H1 (cell line): ENCODE data around the gene ADCY3. TPM values are rescaled to one million over a fixed set of nuclear protein-coding genes. Genes with fewer than 3 reads are reported as not detected.
A peak's percentile ranks its signal among the peaks of the same experiment; 100 is the strongest.

Experiments
- CTCF ChIA-PET: fragments of 300-600 bp; sonication (Branson Sonifier 250); formaldehyde crosslinking; loops from one replicate; lab custom pipeline; 2021; ENCODE audit not compliant: partially characterized antibody; lab: Charles Lee
- POLR2A ChIA-PET: fragments of 300-600 bp; sonication (Branson Sonifier 250); formaldehyde crosslinking; loops from one replicate; lab custom pipeline; 2021; ENCODE audit warnings: inconsistent platforms; ENCODE audit not compliant: partially characterized antibody; lab: Charles Lee
- DNase-seq, 2 experiments: peaks; one replicate each; pipeline versions ENCODE4 v3.0.0 to v3.0.0-alpha.2; 2010 to 2022; ENCODE audit warnings: low spot score in 2 of 2, low read depth in 1 of 2, mixed read lengths in 1 of 2
- FAIRE-seq: peaks from 2 replicates; lab custom pipeline; 2011; peaks lifted over from hg19 to GRCh38; lab: Jason Lieb, UNC
- H2AFZ ChIP-seq: 2 replicates; pipeline ENCODE4 v1.8.1; 2012; ENCODE audit warnings: low read length, inconsistent platforms
- H2AK5ac ChIP-seq: 2 replicates; pipeline ENCODE4 v1.6.1; 2013; ENCODE audit warnings: low read depth, low read length
- H2BK120ac ChIP-seq: replicated peaks from 2 replicates; pipeline ENCODE3; 2013; ENCODE audit warnings: low read depth, low read length, inconsistent platforms
- H2BK12ac ChIP-seq: 2 replicates; pipeline ENCODE4 v1.6.1; 2013; ENCODE audit warnings: low read depth, low read length
- H2BK15ac ChIP-seq: 2 replicates; pipeline ENCODE4 v1.6.1; 2013; ENCODE audit warnings: low read length
- H2BK20ac ChIP-seq: 2 replicates; pipeline ENCODE4 v1.6.1; 2013; ENCODE audit warnings: low read length
- H2BK5ac ChIP-seq: 2 replicates; pipeline ENCODE4 v1.6.1; 2013; ENCODE audit warnings: low read depth, low read length
- H3K14ac ChIP-seq: 2 replicates; pipeline ENCODE4 v1.6.1; 2013; ENCODE audit warnings: inconsistent platforms; ENCODE audit not compliant: insufficient read length
- H3K18ac ChIP-seq: 2 replicates; pipeline ENCODE4 v1.6.1; 2013; ENCODE audit warnings: low read length; ENCODE audit errors: extremely low read depth
- H3K23ac ChIP-seq: 2 replicates; pipeline ENCODE4 v1.6.1; 2013; ENCODE audit warnings: inconsistent platforms; ENCODE audit not compliant: insufficient read length
- H3K23me2 ChIP-seq: 2 replicates; pipeline ENCODE4 v1.6.1; 2013; ENCODE audit warnings: low read depth, low read length
- H3K27ac ChIP-seq: 2 replicates; pipeline ENCODE4 v1.6.1; 2011; ENCODE audit warnings: low read depth, low read length, inconsistent platforms
- H3K27me3 ChIP-seq, 4 experiments: replicated peaks in 1 of 4; 1 replicate in 1 of 4; 2 replicates in 3 of 4; pipeline versions ENCODE4 v1.6.1 to v1.8.1; 2011 to 2013; ENCODE audit warnings: low read length in 3 of 4, mild to moderate bottlenecking in 3 of 4, inconsistent platforms in 2 of 4, mixed read lengths in 2 of 4, moderate library complexity in 1 of 4; ENCODE audit not compliant: control insufficient read depth in 3 of 4, insufficient read depth in 3 of 4; ENCODE audit errors: extremely low read depth in 1 of 4
- H3K36me3 ChIP-seq, 4 experiments: 2 replicates each; pipeline versions ENCODE4 v1.6.1 to v1.8.1; 2011 to 2013; ENCODE audit warnings: mild to moderate bottlenecking in 4 of 4, low read length in 3 of 4, moderate library complexity in 2 of 4, control low read depth in 1 of 4, inconsistent platforms in 1 of 4; ENCODE audit not compliant: insufficient read depth in 4 of 4, control insufficient read depth in 2 of 4
- H3K4ac ChIP-seq: replicated peaks from 2 replicates; pipeline ENCODE3; 2013; ENCODE audit warnings: low read length, low read depth, mixed read lengths, inconsistent platforms; ENCODE audit not compliant: insufficient read length
- H3K4me1 ChIP-seq, 4 experiments: replicated peaks in 1 of 4; 1 replicate in 1 of 4; 2 replicates in 3 of 4; pipeline versions ENCODE4 v1.6.1 to v1.8.1; 2011 to 2013; ENCODE audit warnings: low read length in 3 of 4, inconsistent platforms in 2 of 4, mixed read lengths in 1 of 4; ENCODE audit not compliant: insufficient read depth in 4 of 4, control insufficient read depth in 3 of 4
- H3K4me2 ChIP-seq, 2 experiments: 2 replicates each; pipeline versions ENCODE4 v1.6.1 to v1.8.1; 2011 to 2013; ENCODE audit warnings: low read depth in 2 of 2, low read length in 2 of 2, control low read depth in 1 of 2, inconsistent platforms in 1 of 2, mild to moderate bottlenecking in 1 of 2; ENCODE audit not compliant: insufficient read depth in 1 of 2
- H3K4me3 ChIP-seq, 4 experiments: fragments of 200-600, 300-600 bp in 1 of 4; sonication (generic), shearing (Covaris generic), sonication (Bioruptor Twin) in 1 of 4; 2 replicates each; pipeline versions ENCODE4 v1.5.1 to v1.8.1; 2011 to 2016; ENCODE audit warnings: low read length in 4 of 4, low read depth in 3 of 4, control low read depth in 2 of 4, inconsistent platforms in 2 of 4, mild to moderate bottlenecking in 2 of 4, mixed read lengths in 1 of 4, moderate library complexity in 1 of 4; ENCODE audit not compliant: insufficient read depth in 2 of 4; ENCODE audit errors: extremely low read depth in 1 of 4
- H3K56ac ChIP-seq: replicated peaks from 2 replicates; pipeline ENCODE3; 2013; ENCODE audit warnings: low read depth, mild to moderate bottlenecking, mixed read lengths, low read length, inconsistent platforms; ENCODE audit not compliant: insufficient read length
- H3K79me1 ChIP-seq: 2 replicates; pipeline ENCODE4 v1.6.1; 2013; ENCODE audit warnings: low read depth, low read length, control low read depth
- H3K79me2 ChIP-seq, 2 experiments: 2 replicates each; pipeline versions ENCODE4 v1.6.1 to v1.8.1; 2012 to 2013; ENCODE audit warnings: low read length in 2 of 2, mild to moderate bottlenecking in 2 of 2, inconsistent platforms in 1 of 2; ENCODE audit not compliant: insufficient read depth in 2 of 2, control insufficient read depth in 1 of 2
- H3K9ac ChIP-seq, 4 experiments: replicated peaks in 1 of 4; 1 replicate in 1 of 4; 2 replicates in 3 of 4; pipeline versions ENCODE4 v1.6.1 to v1.8.1; 2011 to 2013; ENCODE audit warnings: low read depth in 3 of 4, low read length in 3 of 4, control low read depth in 2 of 4, mild to moderate bottlenecking in 2 of 4, moderate library complexity in 2 of 4, inconsistent platforms in 1 of 4; ENCODE audit errors: extremely low read depth in 1 of 4
- H3K9me3 ChIP-seq, 2 experiments: 2 replicates each; pipeline versions ENCODE4 v1.6.1 to v1.8.1; 2012 to 2013; ENCODE audit warnings: mild to moderate bottlenecking in 2 of 2, moderate library complexity in 2 of 2, control low read depth in 1 of 2, inconsistent platforms in 1 of 2, low read depth in 1 of 2, low read length in 1 of 2, mixed read lengths in 1 of 2; ENCODE audit not compliant: insufficient read depth in 2 of 2
- H4K20me1 ChIP-seq, 2 experiments: replicated peaks in 1 of 2; 2 replicates each; pipeline versions ENCODE3 to v1.8.1; 2011 to 2013; ENCODE audit warnings: inconsistent platforms in 2 of 2, low read length in 2 of 2, mild to moderate bottlenecking in 1 of 2; ENCODE audit not compliant: insufficient read depth in 2 of 2, control insufficient read depth in 1 of 2
- H4K5ac ChIP-seq: 2 replicates; pipeline ENCODE4 v1.6.1; 2013; ENCODE audit warnings: low read length, low read depth, mixed read lengths, inconsistent platforms; ENCODE audit not compliant: insufficient read length
- H4K8ac ChIP-seq: 2 replicates; pipeline ENCODE4 v1.8.0; 2013; ENCODE audit warnings: mild to moderate bottlenecking, moderate library complexity, low read length, inconsistent platforms; ENCODE audit not compliant: insufficient read depth; ENCODE audit errors: extremely low read depth
- H4K91ac ChIP-seq: replicated peaks from 2 replicates; pipeline ENCODE3; 2013; ENCODE audit warnings: low read length, mixed read lengths, inconsistent platforms; ENCODE audit not compliant: insufficient read length
- CBX8 ChIP-seq: fragments of 300-800, 300-1000 bp; sonication (generic); IDR thresholded peaks from 2 replicates; pipeline ENCODE4 v1.7.1; 2016; ENCODE audit warnings: low read depth, low read length, borderline replicate concordance
- GABPA ChIP-seq: IDR thresholded peaks from 2 replicates; pipeline ENCODE4 v1.6.1; 2011; ENCODE audit warnings: mild to moderate bottlenecking, low read length, moderate library complexity, borderline replicate concordance; ENCODE audit not compliant: insufficient read depth
- POU5F1 ChIP-seq: IDR thresholded peaks from 2 replicates; pipeline ENCODE4 v1.6.1; 2011; ENCODE audit warnings: low read depth, mild to moderate bottlenecking, low read length, moderate library complexity
- SP1 ChIP-seq: IDR thresholded peaks from 2 replicates; pipeline ENCODE4 v1.6.1; 2011; ENCODE audit warnings: low read depth, low read length
- SP4 ChIP-seq: IDR thresholded peaks from 2 replicates; pipeline ENCODE4 v1.6.1; 2012; ENCODE audit warnings: low read length, inconsistent platforms
- TAF7 ChIP-seq: optimal IDR thresholded peaks from 2 replicates; pipeline ENCODE3; 2011; ENCODE audit warnings: low read depth, mild to moderate bottlenecking, inconsistent platforms, low read length, moderate library complexity, borderline replicate concordance
- WGBS, 2 experiments: shearing (Covaris generic) in 1 of 2; methylation state at CpG; one replicate each; pipeline versions ENCODE4 v1.1.6 to v1.1.7; 2013 to 2015; ENCODE audit warnings: low lambda C conversion rate in 2 of 2, mixed read lengths in 2 of 2, inconsistent platforms in 1 of 2, low coverage in 1 of 2, missing lambda C conversion rate in 1 of 2; ENCODE audit not compliant: insufficient replicate concordance in 2 of 2, insufficient coverage in 1 of 2, insufficient read length in 1 of 2; ENCODE audit errors: extremely low coverage in 1 of 2, missing lambda C conversion rate in 1 of 2; 5-methylcytosine and 5-hydroxymethylcytosine counted together
- polyA plus RNA-seq, 7 experiments: library from polyadenylated mRNA; depleted of rRNA in 3 of 7; stranded (reverse) in 5 of 7; unstranded in 2 of 7; fragments of >200 nt in 5 of 7; fragments of 200-250 nt in 2 of 7; gene quantifications; 1 replicate in 5 of 7; 2 replicates in 1 of 7; 4 replicates in 1 of 7; pipeline versions ENCODE4 v1.2.1 to v1.2.3, GENCODE V29; 2011 to 2013; ENCODE audit warnings: missing spikeins in 2 of 7, mixed read lengths in 2 of 7
- total RNA-seq: library from RNA; stranded (reverse); fragmentation: NEBNext Ultra II Directional; extraction: Animal tissue kit (Norgen Biotek cat#: 25700); gene quantifications from 2 replicates; pipeline ENCODE4 v1.2.1, GENCODE V29; 2021
- TF ChIP-seq, protein P1 (sequence below): IDR thresholded peaks from 2 replicates; pipeline ENCODE4 v1.6.1; 2012; ENCODE audit warnings: inconsistent platforms
- TF ChIP-seq, protein P2 (sequence below): IDR thresholded peaks from 2 replicates; pipeline ENCODE4 v1.6.1; 2012; ENCODE audit warnings: low read length, inconsistent platforms

Gene ADCY3
- total and polyA plus RNA-seq, 2 of the 8 experiments (the other 6 are each of a cell fraction or from before 2014, with no cell fraction given) = 45.1 to 52.9 TPM

DNA sequence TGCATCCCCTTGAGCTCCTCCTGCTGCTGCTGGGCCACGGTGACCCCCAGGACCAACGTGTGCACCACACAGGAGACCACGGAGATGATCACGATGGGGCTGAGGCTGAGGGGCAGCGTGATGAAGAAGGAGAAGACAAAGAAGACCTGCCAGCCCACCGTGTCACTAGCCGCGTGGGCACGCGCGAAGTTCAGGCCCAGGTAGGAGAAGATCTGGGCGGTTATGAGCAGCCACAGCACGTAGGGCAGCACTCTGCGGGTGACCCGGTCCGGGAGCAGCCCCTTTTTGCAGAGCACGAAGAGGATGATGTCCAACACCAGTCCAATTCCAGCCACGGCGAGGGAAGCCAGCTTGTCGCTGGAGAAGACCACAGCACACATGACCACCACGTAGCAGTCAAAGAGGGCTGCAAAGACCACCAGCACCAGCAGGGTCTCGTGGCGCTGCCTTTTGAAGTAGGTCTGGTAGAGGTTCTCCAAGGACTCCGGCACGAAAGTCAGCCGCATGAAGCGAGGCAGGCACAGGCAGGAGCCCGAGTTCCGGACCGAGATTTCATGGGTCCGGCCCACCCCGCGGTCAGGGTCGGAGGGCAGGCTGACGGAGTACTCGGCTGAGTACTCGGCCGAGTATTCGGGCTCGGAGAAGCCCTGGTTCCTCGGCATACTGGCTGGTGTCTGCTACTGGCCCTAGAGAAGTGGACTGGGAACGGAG is 1.6 kb downstream of the ADCY3 start:
- H3K9ac ChIP-seq = no peak overlapping the region
- H3K4me1 ChIP-seq = peaks cover 0 to 13% (median 3%) of the 10 kb centered on the region in 4 experiments; a peak in 5 of 7 replicates
- H3K4me2 ChIP-seq = peak overlapping the region; percentile 72 to 78; a peak in 3 of 4 replicates
- H2BK120ac ChIP-seq = no peak overlapping the region
- no peak overlapping the region for H4K8ac ChIP-seq
- POLR2A ChIA-PET = interaction anchor here (1.2 kb wide), 1 partner anchor 8 kb away, joined by 3 read pairs; no protein-coding TSS in a partner anchor
- peaks cover 3% of the 10 kb centered on the region; the same call in 1 of the 2 replicates for H3K23me2 ChIP-seq
- no peaks in the 10 kb centered on the region for H3K9me3 ChIP-seq
- H3K18ac ChIP-seq = no peak overlapping the region
- peaks cover 7% of the 10 kb centered on the region for H3K79me1 ChIP-seq
- H3K36me3 ChIP-seq = no peaks in the 10 kb centered on the region
- H3K27ac ChIP-seq = no peak overlapping the region
- peaks cover 0 to 18% of the 10 kb centered on the region in 2 experiments for H4K20me1 ChIP-seq
- peak overlapping the region; percentile 72; the same call in 1 of the 2 replicates for H2BK15ac ChIP-seq
- no peak overlapping the region for H3K23ac ChIP-seq
- peak overlapping the region in 1 of 4 experiments; percentile 76; a peak in 2 of 8 replicates for H3K4me3 ChIP-seq
- DNase-seq (no peak), FAIRE-seq (no peak)
- TF ChIP-seq CBX8 (no peak), GABPA (no peak), TAF7 (no peak), SP4 (no peak), POU5F1 (no peak), SP1 (no peak)
- TF ChIP-seq, protein P1, sequence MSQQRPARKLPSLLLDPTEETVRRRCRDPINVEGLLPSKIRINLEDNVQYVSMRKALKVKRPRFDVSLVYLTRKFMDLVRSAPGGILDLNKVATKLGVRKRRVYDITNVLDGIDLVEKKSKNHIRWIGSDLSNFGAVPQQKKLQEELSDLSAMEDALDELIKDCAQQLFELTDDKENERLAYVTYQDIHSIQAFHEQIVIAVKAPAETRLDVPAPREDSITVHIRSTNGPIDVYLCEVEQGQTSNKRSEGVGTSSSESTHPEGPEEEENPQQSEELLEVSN = no peak
- TF ChIP-seq, protein P2, sequence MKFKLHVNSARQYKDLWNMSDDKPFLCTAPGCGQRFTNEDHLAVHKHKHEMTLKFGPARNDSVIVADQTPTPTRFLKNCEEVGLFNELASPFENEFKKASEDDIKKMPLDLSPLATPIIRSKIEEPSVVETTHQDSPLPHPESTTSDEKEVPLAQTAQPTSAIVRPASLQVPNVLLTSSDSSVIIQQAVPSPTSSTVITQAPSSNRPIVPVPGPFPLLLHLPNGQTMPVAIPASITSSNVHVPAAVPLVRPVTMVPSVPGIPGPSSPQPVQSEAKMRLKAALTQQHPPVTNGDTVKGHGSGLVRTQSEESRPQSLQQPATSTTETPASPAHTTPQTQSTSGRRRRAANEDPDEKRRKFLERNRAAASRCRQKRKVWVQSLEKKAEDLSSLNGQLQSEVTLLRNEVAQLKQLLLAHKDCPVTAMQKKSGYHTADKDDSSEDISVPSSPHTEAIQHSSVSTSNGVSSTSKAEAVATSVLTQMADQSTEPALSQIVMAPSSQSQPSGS = no peak
- 0 out of 2 replicates have a peak overlapping the region, but pooled peaks have one; percentile 16 for H2BK5ac ChIP-seq
- peak overlapping the region; percentile 45; the same call in 1 of the 2 replicates for H2AK5ac ChIP-seq
- no peaks in the 10 kb centered on the region; a peak in 2 of 7 replicates for H3K27me3 ChIP-seq
- H3K56ac ChIP-seq = no peak overlapping the region
- peaks cover 0 to 5% of the 10 kb centered on the region in 2 experiments; a peak in 1 of 4 replicates for H3K79me2 ChIP-seq
- no peak overlapping the region for H2AFZ ChIP-seq
- no peak overlapping the region for H4K91ac ChIP-seq
- WGBS, 2 experiments = 91% methylated on average over 42 of the region's 42 CpGs; no CpG with 5 or more reads in 1 of the 2 experiments
- no peak overlapping the region for H3K14ac ChIP-seq
- H3K4ac ChIP-seq = no peak overlapping the region
- H4K5ac ChIP-seq = no peak overlapping the region
- H2BK12ac ChIP-seq = no peak overlapping the region
- 0 out of 2 replicates have a peak overlapping the region, but pooled peaks have one; percentile 18 for H2BK20ac ChIP-seq
- CTCF ChIA-PET = interaction anchor here (0.5 to 2.2 kb wide), 4 partner anchors 9 to 60 kb away, joined by 3 to 6 read pairs (median 3); no protein-coding TSS in a partner anchor
